ENCODE results near the gene URM1.

- no peak for TF ChIP-seq CTCF (conservative IDR thresholded peaks at IDR 0.05)
- no peak for TF ChIP-seq ZFX (IDR thresholded peaks at IDR 0.05)
Measured at GRCh38 chr9:128415281-128415680, 44.1 kb downstream of the URM1 start.

Data from C4-2B (cell line).